Adrenal gland (tissue), 12 donors: ENCODE measurements around the gene OSTF1. TPM values are rescaled to one million over a fixed set of nuclear protein-coding genes. Genes with fewer than 3 reads are reported as not detected.

Source experiments
- DNase-seq, 7 donors: peaks; one replicate each; pipeline ENCODE4 v3.0.0-alpha.2; 2019 to 2020
- H3K27ac ChIP-seq, 5 donors: fragments of 200-600 bp; sonication (generic) in 4 of 5; 1 replicate in 3 of 5; 2 replicates in 2 of 5; pipeline versions ENCODE4 v1.5.1 to v1.8.0; 2016 to 2020; ENCODE audit warnings: mild to moderate bottlenecking in 1 of 5
- H3K27me3 ChIP-seq: fragments of 200-600 bp; 2 replicates; pipeline ENCODE4 v1.8.0; 2021
- H3K36me3 ChIP-seq, 2 donors: fragments of 200-600 bp; replicated peaks in 1 of 2; 1 replicate in 1 of 2; 2 replicates in 1 of 2; pipeline versions ENCODE4 v1.5.1 to v1.8.0; 2018 to 2022
- H3K4me1 ChIP-seq, 2 donors: fragments of 200-600 bp; replicated peaks in 1 of 2; 1 replicate in 1 of 2; 2 replicates in 1 of 2; pipeline versions ENCODE4 v1.5.1 to v1.8.0; 2018 to 2021
- H3K4me3 ChIP-seq, 4 donors: fragments of 200-600 bp; sonication (generic) in 3 of 4; one replicate each; pipeline ENCODE4 v1.5.1; 2016 to 2018
- H3K9me3 ChIP-seq, 3 donors: fragments of 200-600 bp; sonication (generic) in 1 of 3; replicated peaks in 1 of 3; 1 replicate in 2 of 3; 2 replicates in 1 of 3; pipeline versions ENCODE4 v1.5.1 to v1.8.0; 2016 to 2021
- CTCF ChIP-seq, 6 experiments: fragments of 450-650 bp in 4 of 6; fragments of 200-600 bp in 2 of 6; sonication (generic) in 1 of 6; IDR thresholded peaks; 1 replicate in 5 of 6; 2 replicates in 1 of 6; pipeline versions ENCODE4 v1.5.1 to v1.8.0; 2016 to 2021; ENCODE audit warnings: antibody characterized with exemption in 6 of 6, mild to moderate bottlenecking in 2 of 6, moderate library complexity in 1 of 6
- POLR2A ChIP-seq, 2 donors: fragments of 450-650 bp; IDR thresholded peaks; one replicate each; pipeline ENCODE4 v1.6.1; 2017; ENCODE audit warnings: antibody characterized with exemption in 2 of 2, mild to moderate bottlenecking in 2 of 2, moderate library complexity in 1 of 2
- WGBS, 4 donors: extraction: QIAGEN DNeasy Blood & Tissue Kit in 2 of 4; methylation state at CpG; one replicate each; pipeline versions ENCODE4 v1.1.5 to v1.1.7; 2013 to 2017; 5-methylcytosine and 5-hydroxymethylcytosine counted together
- intact Hi-C, 2 donors: fragments of 100-400 bp; cut with DNase I; formaldehyde crosslinking; loops; one replicate each; pipeline versions ENCODE4 v1.14.1 to v1.15.0; 2022 to 2023
- polyA plus RNA-seq, 3 donors: library from polyadenylated mRNA; stranded (reverse); fragments of 200-250 nt in 2 of 3; fragments of 350-450 nt in 1 of 3; fragmentation: Illumina TruSeq in 1 of 3; extraction: RNeasy Lipid Tissue Mini Kit (QIAGEN cat#74804) in 1 of 3; gene quantifications; one replicate each; pipeline ENCODE4 v1.2.3, GENCODE V29; 2013 to 2014
- total RNA-seq, 9 donors: library from RNA; depleted of rRNA in 4 of 9; stranded (reverse); fragments of >200 nt in 4 of 9; fragments of 120-200 nt in 1 of 9; fragmentation: NEBNext Ultra II Directional in 1 of 9; extraction: Animal tissue kit (Norgen Biotek cat#: 25700) in 1 of 9; gene quantifications; one replicate each; pipeline versions ENCODE4 v1.1.0 to v1.2.4, GENCODE V29; 2013 to 2023
- donor health status: healthy with polysubstance abuse.
- donor health status: Bipolar disorder and iron deficiency.
- donor health status: DM: yes; HTN: yes; CAD: no.
- donor health status: DM: no; HTN: no; CAD: no.
- donor health status: DM: no; HTN: no; CAD: no.
- donor health status: DM: yes; HTN: yes; CAD: no.

The OSTF1 gene
- total and polyA plus RNA-seq, 12 donors = 21.0 to 52.2 (median 34.9) TPM

- TF ChIP-seq POLR2A (IDR thresholded peaks at IDR 0.05) (no peak), CTCF (IDR thresholded peaks at IDR 0.05) (no peak)
- no peaks in the 10 kb centered on the region for H3K9me3 ChIP-seq
- no peak for DNase-seq
- H3K4me1 ChIP-seq = peaks cover 0 to 26% of the 10 kb centered on the region in 2 donors
- no peak overlapping the region for H3K27ac ChIP-seq
- H3K27me3 ChIP-seq = no peaks in the 10 kb centered on the region
- 66 to 77% (median 68%) methylated on average over 5 of the region's 5 CpGs for WGBS, 4 donors
- intact Hi-C loops = loop anchor here in 1 of 2 donors (10.0 kb wide), 1 partner anchor 59 kb away; the partner anchor contains the start of gene CARNMT1
- no peak overlapping the region for H3K4me3 ChIP-seq
- no peaks in the 10 kb centered on the region for H3K36me3 ChIP-seq
Observed at GRCh38 chr9:75084081-75084672, 4.1 kb upstream of the OSTF1 start.

DNA sequence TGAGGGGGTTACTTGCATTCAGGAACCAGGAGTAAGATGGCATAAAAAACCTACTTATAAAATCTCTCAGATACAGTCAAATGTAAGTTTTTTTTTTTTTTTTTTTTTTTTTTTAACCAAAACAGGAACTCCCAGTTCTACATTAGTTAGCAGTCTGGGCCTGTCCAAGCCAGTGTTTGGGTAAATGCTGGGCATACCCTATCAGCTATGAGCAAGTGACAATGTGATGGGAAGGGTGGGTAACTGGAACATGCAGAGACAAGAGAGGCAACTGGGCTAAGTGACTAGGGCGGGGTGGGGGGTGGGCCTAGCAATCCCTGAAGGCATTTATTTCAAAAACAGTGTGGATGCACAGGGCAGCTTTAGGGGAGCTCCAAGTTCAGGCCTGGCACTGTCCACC lies 2.7 kb upstream of the OSTF1 start:
- WGBS, 4 donors = 86 to 100% (median 98%) methylated on average over 1 of the region's 1 CpG
- peak in 1 of 7 donors; percentile 35 for DNase-seq
- Histone ChIP-seq H3K9me3 (no peaks in the 10 kb centered on the region), H3K27me3 (no peaks in the 10 kb centered on the region), H3K4me3 (no peak overlapping the region), H3K36me3 (no peaks in the 10 kb centered on the region), H3K27ac (peak overlapping the region in 1 of 5 donors; percentile 96), H3K4me1 (peaks cover 0 to 40% of the 10 kb centered on the region in 2 donors)
- no peak for TF ChIP-seq CTCF (IDR thresholded peaks at IDR 0.05)
- TF ChIP-seq POLR2A (IDR thresholded peaks at IDR 0.05) = no peak
- intact Hi-C loops = loop anchor here in 1 of 2 donors (10.0 kb wide), 1 partner anchor 61 kb away; the partner anchor contains the start of gene CARNMT1

DNA sequence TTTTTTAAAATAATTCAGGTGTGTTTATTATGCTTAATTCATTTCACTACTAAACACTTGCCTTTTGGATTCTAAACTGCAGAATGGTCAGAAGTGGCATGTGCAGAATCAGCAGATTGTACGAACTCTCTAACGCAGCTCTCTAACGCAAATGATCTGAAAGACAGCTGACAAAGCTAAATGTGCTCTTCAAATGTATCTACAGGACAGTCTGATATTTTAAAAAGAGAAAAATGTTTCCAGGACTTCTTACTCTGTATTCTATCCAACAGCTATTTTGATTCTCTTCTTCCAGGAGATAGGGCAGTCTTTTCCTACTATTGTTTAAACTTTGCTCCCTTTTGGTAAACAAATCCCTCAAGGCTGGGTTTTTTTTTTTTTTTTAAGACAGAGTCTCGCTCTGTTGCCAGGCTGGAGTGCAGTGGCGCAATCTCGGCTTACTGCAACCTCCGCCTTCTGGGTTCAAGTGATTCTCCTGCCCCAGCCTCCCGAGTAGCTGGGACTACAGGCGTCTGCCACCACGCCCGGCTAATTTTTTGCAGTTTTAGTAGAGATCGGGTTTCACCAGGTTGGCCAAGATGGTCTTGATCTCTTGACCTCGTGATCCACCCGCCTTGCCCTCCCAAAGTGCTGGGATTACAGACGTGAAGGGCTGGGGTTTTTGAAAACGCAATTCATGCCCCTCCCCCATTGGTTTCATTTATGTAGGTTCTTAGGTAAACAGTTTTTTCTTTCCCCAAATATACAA lies 1.6 kb upstream of the OSTF1 start:
- TF ChIP-seq POLR2A (IDR thresholded peaks at IDR 0.05) = no peak
- TF ChIP-seq CTCF (IDR thresholded peaks at IDR 0.05) = no peak
- Histone ChIP-seq H3K9me3 (no peaks in the 10 kb centered on the region), H3K4me1 (peaks cover 0 to 51% of the 10 kb centered on the region in 2 donors), H3K27me3 (no peaks in the 10 kb centered on the region), H3K36me3 (no peaks in the 10 kb centered on the region), H3K27ac (peak overlapping the region in 4 of 5 donors; percentile 91 to 98 (median 96)), H3K4me3 (peak overlapping the region in 2 of 4 donors; percentile 69 to 82)
- intact Hi-C loops = loop anchor here in 1 of 2 donors (10.0 kb wide), 1 partner anchor 62 kb away; the partner anchor contains the start of gene CARNMT1
- WGBS, 4 donors = 58 to 61% (median 59%) methylated on average over 16 of the region's 16 CpGs
- peak in 2 of 7 donors; percentile 17 to 40 for DNase-seq

GRCh38 chr9:75087289-75087823 lies 958 bp upstream of the OSTF1 start:
- no peak for TF ChIP-seq CTCF (IDR thresholded peaks at IDR 0.05)
- TF ChIP-seq POLR2A (IDR thresholded peaks at IDR 0.05) = no peak
- Histone ChIP-seq H3K4me1 (peaks cover 0 to 56% of the 10 kb centered on the region in 2 donors), H3K9me3 (no peaks in the 10 kb centered on the region), H3K27ac (peak overlapping the region; percentile 31 to 98 (median 96)), H3K36me3 (no peaks in the 10 kb centered on the region), H3K4me3 (peak overlapping the region in 3 of 4 donors; percentile 69 to 83 (median 82)), H3K27me3 (no peaks in the 10 kb centered on the region)
- WGBS, 4 donors = 14 to 32% (median 16%) methylated on average over 15 to 20 of the region's 20 CpGs
- DNase-seq = peak in 4 of 7 donors; percentile 34 to 74 (median 38)
- intact Hi-C loops = loop anchor here in 1 of 2 donors (10.0 kb wide), 1 partner anchor 63 kb away; the partner anchor contains the start of gene CARNMT1
